ENCODE results near the gene ASAH2. TPM values are rescaled to one million over a fixed set of nuclear protein-coding genes. Genes with fewer than 3 reads are reported as not detected.

The ASAH2 gene
- total RNA-seq = 1 to 10 TPM; 2.4 to 6.1 (median 4.6) TPM

GRCh38 chr10:50251394-50251793 is at the start of gene ASAH2:
Gene ASAH2, minus strand, starts transcription at chr10:50251516. Its CDS starts 2,906 bp downstream, at chr10:50248610.
- Histone ChIP-seq H3K36me3 (no peaks in the 10 kb centered on the region), H3K27me3 (no peaks in the 10 kb centered on the region), H3K4me3 (no peak within 1 kb of the TSS), H3K9me3 (no peaks in the 10 kb centered on the region), H3K4me1 (no peaks in the 10 kb centered on the region), H3K27ac (no peak within 1 kb of the TSS)
- no peak for DNase-seq (ENCODE audit: low spot score in 2 of 2)
- TF ChIP-seq POLR2AphosphoS5 (IDR thresholded peaks at IDR 0.05) (no peak), POLR2A (IDR thresholded peaks at IDR 0.05) (no peak), CTCF (IDR thresholded peaks at IDR 0.05) (no peak), EP300 (IDR thresholded peaks at IDR 0.05) (no peak)
- 60% methylated on average over 1 of the region's 1 CpG for WGBS

DNA sequence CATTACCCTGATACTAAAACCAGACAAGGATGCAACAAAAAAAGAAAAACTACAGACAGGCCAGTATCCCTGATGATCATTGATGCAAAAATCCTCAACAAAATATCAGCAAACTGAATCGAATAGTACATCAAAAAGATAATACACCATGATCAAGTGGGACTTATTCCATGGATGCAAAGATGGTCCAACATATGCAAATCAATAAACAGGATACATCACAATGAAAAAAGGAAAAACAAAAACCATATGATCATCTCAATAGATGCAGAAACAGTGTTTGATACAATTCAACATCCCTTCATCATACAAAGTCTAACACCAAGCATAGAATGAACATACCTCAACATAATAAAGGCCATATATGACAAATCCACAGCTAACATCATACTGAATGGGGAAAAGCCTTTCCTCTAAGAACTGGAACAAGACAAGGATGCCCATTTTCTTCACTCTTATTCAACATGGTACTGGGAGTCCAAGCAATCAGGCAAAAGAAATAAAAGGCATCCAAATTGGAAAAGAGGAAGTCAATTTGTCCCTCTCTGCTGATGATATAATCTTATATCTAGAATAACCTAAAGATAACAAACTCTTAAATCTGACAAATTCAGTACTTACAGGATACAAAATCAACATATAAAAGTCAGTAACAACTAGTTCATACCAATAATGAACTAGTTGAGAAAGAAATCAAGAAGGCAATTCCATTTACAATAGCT is 48.8 kb upstream of the ASAH2 start:
- Histone ChIP-seq H3K4me3 (no peak overlapping the region), H3K27ac (no peak overlapping the region), H3K4me1 (no peaks in the 10 kb centered on the region), H3K9me3 (no peaks in the 10 kb centered on the region), H3K36me3 (no peaks in the 10 kb centered on the region), H3K27me3 (no peaks in the 10 kb centered on the region)
- no peak for DNase-seq (ENCODE audit: low spot score in 2 of 2)
- WGBS = 91% methylated on average over 1 of the region's 1 CpG
- TF ChIP-seq POLR2A (IDR thresholded peaks at IDR 0.05) (no peak), POLR2AphosphoS5 (IDR thresholded peaks at IDR 0.05) (no peak), EP300 (IDR thresholded peaks at IDR 0.05) (no peak), CTCF (IDR thresholded peaks at IDR 0.05) (no peak)

DNA sequence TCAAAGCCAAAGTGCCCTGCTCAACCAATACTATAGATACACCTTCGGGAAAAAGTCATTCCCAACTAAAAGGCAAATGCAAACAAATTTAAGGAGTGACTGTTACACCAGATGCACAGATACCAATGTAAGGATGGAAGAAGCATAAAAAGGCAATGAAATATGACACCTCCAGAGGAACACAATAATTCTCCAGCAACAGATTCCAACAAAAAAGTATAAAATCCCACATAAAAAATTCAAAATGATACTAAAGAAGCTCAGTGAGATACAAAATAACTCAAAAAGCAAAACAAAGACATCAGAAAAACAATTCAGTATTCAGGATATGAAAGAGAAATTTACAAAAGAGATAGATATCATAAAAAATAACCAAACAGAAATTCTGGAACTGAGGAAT is 44.1 kb upstream of the ASAH2 start:
- WGBS = 100% methylated on average over 1 of the region's 1 CpG
- no peaks in the 10 kb centered on the region for H3K9me3 ChIP-seq
- no peak overlapping the region for H3K27ac ChIP-seq
- no peaks in the 10 kb centered on the region for H3K36me3 ChIP-seq
- DNase-seq (ENCODE audit: low spot score in 2 of 2) = no peak
- no peaks in the 10 kb centered on the region for H3K27me3 ChIP-seq
- H3K4me1 ChIP-seq = no peaks in the 10 kb centered on the region
- no peak overlapping the region for H3K4me3 ChIP-seq
- no peak for TF ChIP-seq EP300 (IDR thresholded peaks at IDR 0.05)
- TF ChIP-seq POLR2AphosphoS5 (IDR thresholded peaks at IDR 0.05) = no peak
- no peak for TF ChIP-seq POLR2A (IDR thresholded peaks at IDR 0.05)
- TF ChIP-seq CTCF (IDR thresholded peaks at IDR 0.05) = no peak

DNA sequence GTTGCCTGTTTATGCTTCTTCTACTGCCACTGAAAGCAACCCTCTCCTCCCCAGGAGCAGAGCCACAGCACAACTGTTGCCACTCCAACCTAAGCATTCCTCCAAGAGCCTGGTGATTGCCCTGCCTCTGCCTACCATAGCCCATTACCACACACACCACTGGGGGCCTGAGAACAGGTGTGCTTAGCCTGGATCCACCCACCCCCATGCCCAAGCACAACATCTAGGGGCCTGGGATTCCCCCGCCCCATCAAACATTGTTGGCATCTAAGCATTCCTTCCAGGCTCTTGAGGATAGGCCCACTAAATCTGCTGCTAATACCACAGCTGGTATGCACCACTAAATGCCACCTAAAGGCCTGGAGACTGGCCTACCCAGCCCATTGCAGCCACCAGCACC is 43.3 kb upstream of the ASAH2 start:
- H3K4me1 ChIP-seq = no peaks in the 10 kb centered on the region
- H3K36me3 ChIP-seq = no peaks in the 10 kb centered on the region
- no peaks in the 10 kb centered on the region for H3K27me3 ChIP-seq
- DNase-seq (ENCODE audit: low spot score in 2 of 2) = no peak
- H3K4me3 ChIP-seq = no peak overlapping the region
- no peak overlapping the region for H3K27ac ChIP-seq
- H3K9me3 ChIP-seq = no peaks in the 10 kb centered on the region
- 93% methylated on average over 1 of the region's 1 CpG for WGBS
- TF ChIP-seq CTCF (IDR thresholded peaks at IDR 0.05) (no peak), EP300 (IDR thresholded peaks at IDR 0.05) (no peak), POLR2AphosphoS5 (IDR thresholded peaks at IDR 0.05) (no peak), POLR2A (IDR thresholded peaks at IDR 0.05) (no peak)

- DNase-seq (ENCODE audit: low spot score in 2 of 2) = no peak
- 90% methylated on average over 5 of the region's 5 CpGs for WGBS
- no peak for TF ChIP-seq CTCF (IDR thresholded peaks at IDR 0.05)
- TF ChIP-seq EP300 (IDR thresholded peaks at IDR 0.05) = no peak
- TF ChIP-seq POLR2A (IDR thresholded peaks at IDR 0.05) = no peak
- no peak for TF ChIP-seq POLR2AphosphoS5 (IDR thresholded peaks at IDR 0.05)
- Histone ChIP-seq H3K9me3 (no peaks in the 10 kb centered on the region), H3K4me1 (no peaks in the 10 kb centered on the region), H3K27ac (no peak overlapping the region), H3K4me3 (no peak overlapping the region), H3K36me3 (no peaks in the 10 kb centered on the region), H3K27me3 (no peaks in the 10 kb centered on the region)
Measured at GRCh38 chr10:50293513-50294313, 42.4 kb upstream of the ASAH2 start.

Measured in suprapubic skin (tissue), 4 donors.